UCSD-AML1 (cell line): ENCODE measurements around the gene ZNF407.

Source experiments
- DNase-seq: peaks from one replicate; lab custom pipeline; 2025; ENCODE audit not compliant: unreplicated experiment; lab: John Stamatoyannopoulos, UW

Gene ZNF407

GRCh38 chr18:75111760-75112159, 514.1 kb downstream of the ZNF407 start:
- DNase-seq, result no peak

GRCh38 chr18:75112186-75113096, 514.8 kb downstream of the ZNF407 start:
- no peak for DNase-seq

- no peak for DNase-seq
Measured at GRCh38 chr18:75113455-75113854, 515.8 kb downstream of the ZNF407 start.

- no peak for DNase-seq
Measured at GRCh38 chr18:75114231-75114764, 516.6 kb downstream of the ZNF407 start.
